Measurements from ENCODE around the gene TBL3.
"Not testable (repeated sequence)": the region's sequence is repeated elsewhere in the genome, so short reads cannot be mapped to it uniquely, and the experiment has no call there.

The TBL3 gene

GRCh38 chr16:1971796-1972489 is at the start of gene TBL3:
Gene TBL3 (plus strand): TSS chr16:1972053. CDS start chr16:1972165, 112 bp downstream.
- Mint-ChIP-seq H3K9me3 (no peaks in the 10 kb centered on the region), H3K27ac (peak within 1 kb of the TSS; percentile 98), H3K4me3 (peak within 1 kb of the TSS; percentile 97), H3K4me1 (peaks cover 38% of the 10 kb centered on the region), H3K36me3 (peaks cover 54% of the 10 kb centered on the region)
- ATAC-seq: peak; percentile 96
- DNase-seq (ENCODE audit: low spot score in 2 of 2): peak; percentile 99

DNA sequence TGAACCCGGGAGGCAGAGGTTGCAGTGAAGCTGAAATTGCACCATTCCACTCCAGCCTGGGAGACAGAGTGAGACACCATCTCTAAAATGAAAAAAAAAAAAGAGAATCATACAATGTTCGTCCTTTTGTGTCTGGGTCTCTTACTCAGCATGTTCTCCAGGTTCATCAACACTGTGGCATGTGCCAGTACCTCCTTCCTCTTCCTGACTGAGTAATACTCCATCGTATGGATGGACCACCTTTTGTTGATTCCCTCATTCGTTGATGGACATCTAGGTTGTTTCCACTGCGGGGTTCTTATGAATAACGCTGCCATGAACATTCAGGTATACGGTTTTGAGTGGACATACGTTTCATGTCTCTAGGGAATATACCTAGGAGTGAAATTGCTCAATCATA is 49.5 kb upstream of the TBL3 start:
- H3K4me1 Mint-ChIP-seq: peaks cover 6% of the 10 kb centered on the region
- no peak overlapping the region for H3K4me3 Mint-ChIP-seq
- H3K36me3 Mint-ChIP-seq: no peaks in the 10 kb centered on the region
- no peaks in the 10 kb centered on the region for H3K9me3 Mint-ChIP-seq
- H3K27ac Mint-ChIP-seq: no peak overlapping the region
- no peak for DNase-seq (ENCODE audit: low spot score in 2 of 2)
- ATAC-seq: no peak

DNA sequence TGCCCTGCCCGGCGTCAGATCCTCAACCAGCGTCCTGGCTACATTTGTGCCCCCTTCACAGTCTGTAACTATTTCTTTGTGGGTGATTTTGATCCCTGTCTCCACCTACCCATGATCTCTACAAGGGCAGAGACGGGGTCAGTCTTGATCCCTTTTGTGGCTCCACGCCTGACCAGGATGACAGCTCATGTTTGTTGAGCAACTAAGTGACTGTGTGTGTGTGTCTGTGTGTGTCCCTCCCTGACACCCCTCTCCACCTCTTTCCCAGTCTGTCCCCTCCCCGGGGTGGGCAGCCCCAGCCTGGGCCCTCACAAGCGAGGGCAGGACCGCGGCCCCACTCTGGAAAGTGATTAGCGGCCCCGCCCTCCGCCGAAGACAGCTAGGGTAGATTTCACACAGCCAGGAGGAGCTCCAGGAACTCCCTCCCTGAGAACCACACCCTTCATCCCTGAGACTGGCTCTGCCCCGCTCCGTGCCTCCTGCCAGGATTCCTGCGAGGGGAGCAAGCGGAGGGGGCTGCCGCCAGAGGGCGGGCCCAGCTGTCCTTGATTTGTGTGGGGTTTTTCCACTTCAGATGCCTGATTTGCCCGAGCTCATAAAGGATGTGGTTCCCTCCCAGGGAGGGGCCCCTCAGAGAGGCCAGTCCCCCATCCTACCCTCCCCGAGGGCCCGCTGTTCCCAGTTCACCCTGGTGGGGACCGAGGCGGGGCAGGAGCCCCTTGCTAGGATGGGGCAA is 48.4 kb upstream of the TBL3 start:
- Mint-ChIP-seq H3K4me3 (no peak overlapping the region), H3K36me3 (no peaks in the 10 kb centered on the region), H3K9me3 (no peaks in the 10 kb centered on the region), H3K27ac (no peak overlapping the region), H3K4me1 (peaks cover 6% of the 10 kb centered on the region)
- ATAC-seq (no peak), DNase-seq (ENCODE audit: low spot score in 2 of 2) (no peak)

DNA sequence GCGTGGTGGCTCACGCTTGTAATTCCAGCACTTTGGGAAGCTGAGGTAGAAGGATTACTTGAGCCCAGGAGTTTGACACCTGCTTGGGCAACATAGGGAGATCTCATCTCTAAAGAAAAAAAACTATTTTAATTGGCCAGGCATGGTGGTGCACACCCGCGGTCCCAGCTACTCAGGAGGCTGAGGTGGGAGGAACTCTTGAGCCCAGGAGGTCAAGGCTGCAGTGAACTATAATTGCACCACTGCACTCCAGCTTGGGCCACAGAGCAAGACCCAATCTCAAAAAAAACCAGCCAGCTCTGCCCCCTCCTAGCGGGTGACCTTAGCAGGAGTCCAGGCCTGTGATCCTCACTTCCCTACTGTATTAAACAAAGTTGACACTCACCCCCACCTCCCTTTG is 47.8 kb upstream of the TBL3 start:
- Mint-ChIP-seq H3K4me1 (peaks cover 6% of the 10 kb centered on the region), H3K4me3 (no peak overlapping the region), H3K27ac (no peak overlapping the region), H3K36me3 (no peaks in the 10 kb centered on the region), H3K9me3 (no peaks in the 10 kb centered on the region)
- DNase-seq (ENCODE audit: low spot score in 2 of 2) (no peak), ATAC-seq (no peak)

DNA sequence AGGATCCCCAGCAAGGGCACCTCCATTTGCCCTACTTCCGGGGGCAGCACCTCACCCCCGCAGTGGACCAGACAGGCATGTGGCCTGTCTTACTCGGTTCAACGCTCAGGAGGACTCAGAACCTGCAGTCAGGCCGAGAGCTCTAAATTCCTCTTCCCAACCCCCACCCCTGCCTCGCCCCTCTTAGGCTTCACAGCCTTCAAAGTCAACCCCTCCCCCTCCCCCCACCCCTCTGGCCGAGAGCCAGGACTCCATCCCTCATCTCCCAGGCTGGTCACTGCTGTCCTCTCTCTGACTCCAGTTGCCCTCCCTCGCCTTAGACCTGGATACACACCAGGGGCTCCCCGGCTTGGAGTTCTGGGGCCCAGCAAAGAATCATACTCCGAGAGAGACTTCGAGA is 45.6 kb upstream of the TBL3 start:
- H3K36me3 Mint-ChIP-seq: no peaks in the 10 kb centered on the region
- ATAC-seq (no peak), DNase-seq (ENCODE audit: low spot score in 2 of 2) (no peak)
- no peaks in the 10 kb centered on the region for H3K4me1 Mint-ChIP-seq
- H3K4me3 Mint-ChIP-seq: no peak overlapping the region
- H3K9me3 Mint-ChIP-seq: no peaks in the 10 kb centered on the region
- no peak overlapping the region for H3K27ac Mint-ChIP-seq

GRCh38 chr16:1929105-1929504 is 42.7 kb upstream of the TBL3 start:
- DNase-seq (ENCODE audit: low spot score in 2 of 2): no peak
- no peaks in the 10 kb centered on the region for H3K4me1 Mint-ChIP-seq
- no peaks in the 10 kb centered on the region for H3K36me3 Mint-ChIP-seq
- ATAC-seq: peak; percentile 25
- peak overlapping the region; percentile 55 for H3K4me3 Mint-ChIP-seq
- no peak overlapping the region for H3K27ac Mint-ChIP-seq
- no peaks in the 10 kb centered on the region for H3K9me3 Mint-ChIP-seq

DNA sequence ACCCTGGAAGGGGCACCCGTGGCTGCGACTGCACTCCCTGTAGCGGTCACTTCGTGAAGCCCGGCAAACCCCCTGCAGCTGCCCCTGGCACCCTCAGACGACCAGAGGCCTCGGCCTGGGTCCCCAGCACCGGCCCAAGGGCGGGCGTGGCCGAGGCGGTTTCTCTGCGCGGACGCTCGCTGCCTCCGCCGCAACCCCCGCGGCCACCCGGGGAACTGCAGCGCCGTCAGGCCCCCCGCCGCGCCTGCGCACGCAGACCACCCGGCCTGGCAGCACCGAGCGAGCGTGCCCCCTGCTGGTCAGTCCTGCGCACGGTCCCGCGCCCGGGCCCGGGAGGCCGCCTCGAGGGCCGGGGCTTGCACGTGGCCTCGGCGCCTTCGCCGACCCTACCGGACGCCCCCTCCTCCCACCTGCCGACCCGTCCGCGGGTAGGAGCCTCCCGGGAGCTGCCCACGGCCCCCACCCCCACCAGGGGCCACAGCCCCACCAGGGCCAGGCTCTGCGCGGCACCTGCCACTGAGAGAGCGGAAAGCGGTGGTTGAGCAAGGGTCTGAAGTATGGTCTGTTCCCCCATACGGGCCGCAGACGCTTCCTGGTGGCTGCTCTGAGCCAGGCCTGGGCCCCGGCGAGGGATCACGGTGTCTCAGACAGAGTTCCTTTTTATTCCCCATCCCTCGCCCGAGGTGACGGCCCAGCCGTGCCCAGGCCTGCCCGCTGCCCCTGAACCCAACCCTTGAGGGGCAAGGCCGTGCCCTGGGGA is 42.1 kb upstream of the TBL3 start:
- DNase-seq (ENCODE audit: low spot score in 2 of 2): peak; percentile 99 to 100
- H3K4me1 Mint-ChIP-seq: no peaks in the 10 kb centered on the region
- H3K9me3 Mint-ChIP-seq: no peaks in the 10 kb centered on the region
- peak; percentile 93 for ATAC-seq
- H3K36me3 Mint-ChIP-seq: no peaks in the 10 kb centered on the region
- peak overlapping the region; percentile 55 for H3K4me3 Mint-ChIP-seq
- no peak overlapping the region for H3K27ac Mint-ChIP-seq

DNA sequence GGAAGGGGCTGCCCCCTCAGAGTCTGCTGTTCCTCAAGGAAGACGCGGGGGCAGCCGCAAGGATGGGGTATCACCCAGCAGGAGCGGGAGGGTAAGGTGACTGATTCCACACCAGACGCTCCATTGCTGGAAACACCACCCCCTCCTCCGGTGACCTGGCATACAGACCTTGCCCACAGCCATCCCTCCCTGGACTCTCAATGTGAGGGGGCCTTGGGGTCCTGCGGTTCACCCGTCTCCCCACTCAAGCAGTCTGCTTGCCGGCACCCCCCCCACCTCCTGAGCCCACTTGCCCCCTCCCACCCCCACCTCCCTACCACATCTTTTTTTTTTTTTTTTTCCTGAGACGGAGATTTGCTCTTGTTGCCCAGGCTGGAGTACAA is 41.5 kb upstream of the TBL3 start:
- Mint-ChIP-seq H3K4me1 (no peaks in the 10 kb centered on the region), H3K9me3 (no peaks in the 10 kb centered on the region), H3K27ac (no peak overlapping the region), H3K36me3 (no peaks in the 10 kb centered on the region), H3K4me3 (no peak overlapping the region)
- no peak for ATAC-seq
- DNase-seq (ENCODE audit: low spot score in 2 of 2): no peak

DNA sequence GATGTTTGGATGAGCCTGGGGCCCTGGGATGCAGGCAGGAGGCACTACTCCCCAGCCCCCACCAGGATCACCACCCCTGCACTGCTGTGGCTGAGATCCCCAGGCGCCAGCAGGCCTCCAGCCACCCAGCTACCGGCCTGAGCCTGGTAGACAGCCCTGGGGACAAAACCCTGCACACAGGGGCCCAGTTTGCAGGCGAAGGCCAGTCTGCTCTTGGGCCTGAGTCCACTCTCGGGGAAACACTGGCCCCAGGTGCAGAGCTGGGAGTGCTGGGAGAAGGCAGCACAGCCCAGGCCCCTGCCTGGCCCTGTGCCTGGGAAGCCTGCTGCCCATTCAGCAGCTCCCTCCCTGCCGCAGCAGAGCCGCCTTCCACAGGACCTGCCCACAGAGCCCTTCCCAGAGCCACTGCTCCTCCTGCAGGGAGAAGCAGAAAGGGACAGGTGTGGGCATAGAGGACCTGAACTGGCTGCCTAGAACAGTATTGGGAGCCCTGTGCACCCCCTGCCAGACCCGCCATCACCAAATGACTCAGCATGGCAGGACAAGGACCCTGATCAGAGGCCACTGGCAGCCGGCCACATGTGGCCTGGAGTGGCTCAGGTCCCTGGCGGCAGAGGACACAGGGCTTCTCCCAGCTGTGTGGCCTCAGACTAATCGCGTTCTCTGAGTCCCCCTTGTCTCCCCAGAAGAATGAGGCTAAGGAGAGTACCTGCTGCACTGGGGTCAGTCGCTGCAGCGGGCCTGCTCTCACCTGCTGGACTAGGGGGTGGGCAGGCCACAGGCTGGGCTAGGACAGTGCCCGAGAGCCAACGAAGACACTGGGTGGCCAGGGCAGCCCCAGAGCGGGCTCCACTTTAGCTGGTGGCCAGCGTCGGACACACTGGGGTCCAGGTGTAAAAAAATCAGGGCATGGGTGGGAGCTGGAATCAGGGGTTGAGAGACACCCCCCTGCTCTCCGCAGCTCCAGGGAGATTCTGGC is 39.5 kb upstream of the TBL3 start:
- no peak for ATAC-seq
- no peaks in the 10 kb centered on the region for H3K4me1 Mint-ChIP-seq

GRCh38 chr16:1933097-1933661 is 38.7 kb upstream of the TBL3 start:
- H3K27ac Mint-ChIP-seq: no peak overlapping the region
- peaks cover 13% of the 10 kb centered on the region for H3K36me3 Mint-ChIP-seq
- no peaks in the 10 kb centered on the region for H3K9me3 Mint-ChIP-seq
- no peak for DNase-seq (ENCODE audit: low spot score in 2 of 2)
- no peak for ATAC-seq
- H3K4me1 Mint-ChIP-seq: no peaks in the 10 kb centered on the region
- no peak overlapping the region for H3K4me3 Mint-ChIP-seq

More for the DNA sequence above, 39.5 kb upstream of the TBL3 start:
- Mint-ChIP-seq H3K4me3 (no peak overlapping the region), H3K27ac (no peak overlapping the region), H3K9me3 (no peaks in the 10 kb centered on the region), H3K36me3 (peaks cover 5% of the 10 kb centered on the region)
- no peak for DNase-seq (ENCODE audit: low spot score in 2 of 2)

- no peak for DNase-seq (ENCODE audit: low spot score in 2 of 2)
- no peak overlapping the region for H3K4me3 Mint-ChIP-seq
- no peak overlapping the region for H3K27ac Mint-ChIP-seq
- no peaks in the 10 kb centered on the region for H3K9me3 Mint-ChIP-seq
- peaks cover 8% of the 10 kb centered on the region for H3K4me1 Mint-ChIP-seq
- ATAC-seq: no peak
- peaks cover 45% of the 10 kb centered on the region for H3K36me3 Mint-ChIP-seq
Measured at GRCh38 chr16:1936945-1937479, 34.8 kb upstream of the TBL3 start.

GRCh38 chr16:1938316-1938715 is 33.5 kb upstream of the TBL3 start:
- Mint-ChIP-seq H3K4me1 (peaks cover 12% of the 10 kb centered on the region), H3K27ac (no peak overlapping the region), H3K9me3 (no peaks in the 10 kb centered on the region), H3K4me3 (no peak overlapping the region), H3K36me3 (peaks cover 45% of the 10 kb centered on the region)
- DNase-seq (ENCODE audit: low spot score in 2 of 2) (no peak), ATAC-seq (no peak)

DNA sequence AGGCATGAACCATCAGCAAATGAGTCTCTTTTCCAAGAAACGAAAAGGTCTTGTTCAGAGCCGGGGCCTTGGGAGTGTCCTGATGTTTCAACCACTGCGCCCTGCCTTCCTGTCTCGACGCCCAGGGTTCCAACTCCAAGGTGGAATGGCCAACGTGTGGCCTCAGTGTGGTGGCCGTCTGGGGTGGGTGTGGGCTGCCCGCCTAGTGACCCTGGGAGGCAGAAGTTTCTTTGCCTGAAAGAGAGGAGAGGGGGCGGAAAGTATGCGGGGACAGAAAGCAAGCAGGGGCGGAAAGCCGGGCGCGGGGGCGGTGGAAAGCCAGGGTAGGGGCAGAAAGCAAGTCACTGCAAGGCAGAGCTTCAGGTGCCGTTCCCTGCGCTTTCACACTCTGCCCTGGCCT is 32.9 kb upstream of the TBL3 start:
- no peak overlapping the region for H3K4me3 Mint-ChIP-seq
- no peak overlapping the region for H3K27ac Mint-ChIP-seq
- no peaks in the 10 kb centered on the region for H3K9me3 Mint-ChIP-seq
- peaks cover 12% of the 10 kb centered on the region for H3K4me1 Mint-ChIP-seq
- ATAC-seq (no peak), DNase-seq (ENCODE audit: low spot score in 2 of 2) (no peak)
- peaks cover 45% of the 10 kb centered on the region for H3K36me3 Mint-ChIP-seq

- not testable (repeated sequence) for H3K9me3 Mint-ChIP-seq; DNase-seq (ENCODE audit: low spot score in 2 of 2); H3K27ac Mint-ChIP-seq; H3K4me3 Mint-ChIP-seq; ATAC-seq
- Mint-ChIP-seq H3K36me3 (peaks cover 51% of the 10 kb centered on the region), H3K4me1 (peaks cover 21% of the 10 kb centered on the region)
Measured at GRCh38 chr16:1939833-1940232, 32.0 kb upstream of the TBL3 start.

Data from stimulated activated effector memory CD8-positive, alpha-beta T cell treated with anti-CD3 and anti-CD28 coated beads, Interleukin-12 subunit alpha, Interleukin-12 subunit beta, amount 100 ng/mL, for 72 hours (primary cell).